ENCODE results near the gene PPP1R13L. TPM values are rescaled to one million over a fixed set of nuclear protein-coding genes. Genes with fewer than 3 reads are reported as not detected.

PPP1R13L gene
- total and polyA plus RNA-seq, 2 donors (not counting 1 experiment from before 2014, with no cell fraction given): 3.0 to 5.8 TPM

DNA sequence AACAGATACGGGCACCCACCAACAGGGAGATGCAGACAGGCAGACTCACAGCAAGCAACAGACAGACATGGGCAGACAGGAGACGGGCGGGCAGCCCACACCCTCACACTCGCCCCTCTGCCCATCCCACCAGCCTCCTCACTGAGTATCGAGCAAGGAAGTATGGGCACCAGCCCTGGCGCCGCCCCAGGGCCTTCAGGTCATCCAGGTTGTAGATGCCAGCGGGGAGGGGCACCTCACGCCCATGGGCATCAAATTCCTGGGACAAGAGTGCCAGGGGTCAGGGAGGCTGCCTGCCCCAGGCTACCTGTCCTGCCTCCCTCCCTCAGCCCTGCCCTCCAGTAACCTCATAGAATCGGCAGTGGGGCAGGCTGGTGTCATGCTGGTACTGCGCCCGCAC lies 40.2 kb downstream of the PPP1R13L start:
- no peak for DNase-seq (ENCODE audit: low read depth in 2 of 2)

DNA sequence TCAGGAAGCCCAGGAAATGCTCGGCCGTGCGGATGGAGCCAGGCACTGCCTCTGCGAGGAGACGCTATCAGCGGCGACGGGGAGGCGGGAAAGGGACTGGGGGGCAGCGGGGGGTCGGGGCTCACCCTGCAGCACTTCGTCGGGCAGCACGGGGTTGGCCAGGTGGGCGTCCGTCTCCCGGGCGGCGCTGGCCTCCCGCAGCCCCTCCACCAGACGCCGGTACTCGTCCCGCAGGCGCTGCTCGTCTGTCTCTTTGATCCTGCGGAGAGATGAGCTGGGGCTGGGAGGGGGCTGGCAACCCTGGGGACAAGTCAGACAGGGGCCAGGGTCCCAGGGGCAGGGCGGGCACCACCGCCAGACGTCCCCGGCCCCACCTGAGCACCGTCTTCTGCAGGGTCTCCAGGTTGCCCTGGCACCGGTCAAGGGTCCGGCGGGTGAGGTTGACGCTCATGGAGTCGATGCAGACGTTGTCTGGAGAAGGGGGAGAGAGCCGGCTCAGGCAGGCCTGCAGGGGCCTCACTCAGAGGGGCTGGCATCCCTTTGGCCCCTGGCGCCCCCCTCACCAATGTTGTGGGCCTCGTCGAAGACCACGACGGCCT lies 40.9 kb downstream of the PPP1R13L start:
- Histone ChIP-seq H3K79me2 (ENCODE audit: control insufficient read depth, insufficient read depth, low read length) (peaks cover 5% of the 10 kb centered on the region), H3K27me3 (ENCODE audit: control insufficient read depth, insufficient read depth, low read length) (no peaks in the 10 kb centered on the region), H2AFZ (ENCODE audit: low read length) (no peak overlapping the region), H3K4me3 (replicated peaks in 1 of 4; ENCODE audit: control extremely low read depth in 1 of 4, insufficient read depth in 1 of 4, low read depth in 3 of 4, low read length in 4 of 4) (no peak overlapping the region), H3K4me1 (ENCODE audit: control insufficient read depth, extremely low read depth, insufficient read depth, low read length) (no peaks in the 10 kb centered on the region), H4K20me1 (ENCODE audit: control insufficient read depth, extremely low read depth, insufficient read depth, low read length) (no peaks in the 10 kb centered on the region), H3K36me3 (ENCODE audit: control insufficient read depth, insufficient read depth, low read length) (peaks cover 20% of the 10 kb centered on the region), H3K4me2 (ENCODE audit: extremely low read depth, insufficient read depth, low read length) (no peak overlapping the region), H3K27ac (ENCODE audit: insufficient read depth, low read length) (no peak overlapping the region), H3K9me3 (ENCODE audit: control insufficient read depth, insufficient read depth, low read depth, low read length) (no peaks in the 10 kb centered on the region), H3K9ac (ENCODE audit: insufficient read depth, low read length) (no peak overlapping the region)
- TF ChIP-seq, protein P1, sequence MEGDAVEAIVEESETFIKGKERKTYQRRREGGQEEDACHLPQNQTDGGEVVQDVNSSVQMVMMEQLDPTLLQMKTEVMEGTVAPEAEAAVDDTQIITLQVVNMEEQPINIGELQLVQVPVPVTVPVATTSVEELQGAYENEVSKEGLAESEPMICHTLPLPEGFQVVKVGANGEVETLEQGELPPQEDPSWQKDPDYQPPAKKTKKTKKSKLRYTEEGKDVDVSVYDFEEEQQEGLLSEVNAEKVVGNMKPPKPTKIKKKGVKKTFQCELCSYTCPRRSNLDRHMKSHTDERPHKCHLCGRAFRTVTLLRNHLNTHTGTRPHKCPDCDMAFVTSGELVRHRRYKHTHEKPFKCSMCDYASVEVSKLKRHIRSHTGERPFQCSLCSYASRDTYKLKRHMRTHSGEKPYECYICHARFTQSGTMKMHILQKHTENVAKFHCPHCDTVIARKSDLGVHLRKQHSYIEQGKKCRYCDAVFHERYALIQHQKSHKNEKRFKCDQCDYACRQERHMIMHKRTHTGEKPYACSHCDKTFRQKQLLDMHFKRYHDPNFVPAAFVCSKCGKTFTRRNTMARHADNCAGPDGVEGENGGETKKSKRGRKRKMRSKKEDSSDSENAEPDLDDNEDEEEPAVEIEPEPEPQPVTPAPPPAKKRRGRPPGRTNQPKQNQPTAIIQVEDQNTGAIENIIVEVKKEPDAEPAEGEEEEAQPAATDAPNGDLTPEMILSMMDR (conservative IDR thresholded peaks at IDR 0.05 in 1 of 2, IDR thresholded peaks at IDR 0.05 in 1 of 2; ENCODE audit: low read depth in 1 of 2, low read length in 2 of 2): no peak
- TF ChIP-seq EZH2 (IDR thresholded peaks at IDR 0.05; ENCODE audit: low read length, missing control alignments): no peak
- DNase-seq (ENCODE audit: low read depth in 2 of 2): no peak

More for the DNA sequence above, 40.2 kb downstream of the PPP1R13L start:
- H3K9ac ChIP-seq (ENCODE audit: insufficient read depth, low read length): no peak overlapping the region
- no peak overlapping the region for H2AFZ ChIP-seq (ENCODE audit: low read length)
- peaks cover 11% of the 10 kb centered on the region for H3K79me2 ChIP-seq (ENCODE audit: control insufficient read depth, insufficient read depth, low read length)
- H3K9me3 ChIP-seq (ENCODE audit: control insufficient read depth, insufficient read depth, low read depth, low read length): no peaks in the 10 kb centered on the region
- no peak overlapping the region for H3K4me2 ChIP-seq (ENCODE audit: extremely low read depth, insufficient read depth, low read length)
- H3K27ac ChIP-seq (ENCODE audit: insufficient read depth, low read length): no peak overlapping the region
- no peak for TF ChIP-seq EZH2 (IDR thresholded peaks at IDR 0.05; ENCODE audit: low read length, missing control alignments)
- TF ChIP-seq, protein P1 (conservative IDR thresholded peaks at IDR 0.05 in 1 of 2, IDR thresholded peaks at IDR 0.05 in 1 of 2; ENCODE audit: low read depth in 1 of 2, low read length in 2 of 2): no peak
- peaks cover 18% of the 10 kb centered on the region for H3K36me3 ChIP-seq (ENCODE audit: control insufficient read depth, insufficient read depth, low read length)
- no peaks in the 10 kb centered on the region for H3K27me3 ChIP-seq (ENCODE audit: control insufficient read depth, insufficient read depth, low read length)
- H3K4me1 ChIP-seq (ENCODE audit: control insufficient read depth, extremely low read depth, insufficient read depth, low read length): no peaks in the 10 kb centered on the region
- H3K4me3 ChIP-seq (replicated peaks in 1 of 4; ENCODE audit: control extremely low read depth in 1 of 4, insufficient read depth in 1 of 4, low read depth in 3 of 4, low read length in 4 of 4): no peak overlapping the region
- no peaks in the 10 kb centered on the region for H4K20me1 ChIP-seq (ENCODE audit: control insufficient read depth, extremely low read depth, insufficient read depth, low read length)

- peaks cover 25% of the 10 kb centered on the region for H3K36me3 ChIP-seq (ENCODE audit: control insufficient read depth, insufficient read depth, low read length)
- H3K9ac ChIP-seq (ENCODE audit: insufficient read depth, low read length): no peak overlapping the region
- H3K27ac ChIP-seq (ENCODE audit: insufficient read depth, low read length): no peak overlapping the region
- no peaks in the 10 kb centered on the region for H3K27me3 ChIP-seq (ENCODE audit: control insufficient read depth, insufficient read depth, low read length)
- H3K9me3 ChIP-seq (ENCODE audit: control insufficient read depth, insufficient read depth, low read depth, low read length): no peaks in the 10 kb centered on the region
- no peaks in the 10 kb centered on the region for H3K4me1 ChIP-seq (ENCODE audit: control insufficient read depth, extremely low read depth, insufficient read depth, low read length)
- no peak for DNase-seq (ENCODE audit: low read depth in 2 of 2)
- TF ChIP-seq, protein P1 (conservative IDR thresholded peaks at IDR 0.05 in 1 of 2, IDR thresholded peaks at IDR 0.05 in 1 of 2; ENCODE audit: low read depth in 1 of 2, low read length in 2 of 2): no peak
- TF ChIP-seq EZH2 (IDR thresholded peaks at IDR 0.05; ENCODE audit: low read length, missing control alignments): no peak
- H3K4me3 ChIP-seq (replicated peaks in 1 of 4; ENCODE audit: control extremely low read depth in 1 of 4, insufficient read depth in 1 of 4, low read depth in 3 of 4, low read length in 4 of 4): no peak overlapping the region
- H3K79me2 ChIP-seq (ENCODE audit: control insufficient read depth, insufficient read depth, low read length): no peaks in the 10 kb centered on the region
- no peaks in the 10 kb centered on the region for H4K20me1 ChIP-seq (ENCODE audit: control insufficient read depth, extremely low read depth, insufficient read depth, low read length)
- no peak overlapping the region for H2AFZ ChIP-seq (ENCODE audit: low read length)
- no peak overlapping the region for H3K4me2 ChIP-seq (ENCODE audit: extremely low read depth, insufficient read depth, low read length)
Observed at GRCh38 chr19:45362291-45362690, 42.6 kb downstream of the PPP1R13L start.
